GM19043 (cell line): ENCODE results near the gene PMPCA.
A peak's percentile ranks its signal among the peaks of the same experiment; 100 is the strongest.

Source experiments
- ATAC-seq: cut with Tn5 transposase; IDR thresholded peaks from one replicate; pipeline ENCODE4 v1.9.1; 2021; ENCODE audit warnings: low read depth; ENCODE audit not compliant: unreplicated experiment

PMPCA gene

GRCh38 chr9:136373300-136374182, 36.9 kb upstream of the PMPCA start, which contains the start of gene CARD9:
CARD9 (minus strand) TSS chr9:136373669; CDS start chr9:136372078, 1,591 bp downstream.
- ATAC-seq: peak; percentile 55

- ATAC-seq: no peak
Measured at GRCh38 chr9:136374183-136374575, 36.3 kb upstream of the PMPCA start.

- no peak for ATAC-seq
Measured at GRCh38 chr9:136375096-136375495, 35.4 kb upstream of the PMPCA start.

- ATAC-seq: no peak
Measured at GRCh38 chr9:136376457-136376856, 34.0 kb upstream of the PMPCA start.

- no peak for ATAC-seq
Measured at GRCh38 chr9:136377341-136378169, 32.9 kb upstream of the PMPCA start.

- ATAC-seq: no peak
Measured at GRCh38 chr9:136378170-136379002, 32.1 kb upstream of the PMPCA start.

GRCh38 chr9:136379003-136379287, 31.5 kb upstream of the PMPCA start:
- ATAC-seq: no peak

- ATAC-seq: no peak
Measured at GRCh38 chr9:136379401-136379800, 31.1 kb upstream of the PMPCA start.

- no peak for ATAC-seq
Measured at GRCh38 chr9:136379891-136380290, 30.6 kb upstream of the PMPCA start.

GRCh38 chr9:136380381-136380780, 30.1 kb upstream of the PMPCA start:
- ATAC-seq: no peak

GRCh38 chr9:136381311-136381710, 29.1 kb upstream of the PMPCA start:
- no peak for ATAC-seq

- no peak for ATAC-seq
Measured at GRCh38 chr9:136381966-136382513, 28.4 kb upstream of the PMPCA start.

GRCh38 chr9:136383436-136383835, 27.0 kb upstream of the PMPCA start:
- no peak for ATAC-seq

GRCh38 chr9:136385015-136385414, 25.4 kb upstream of the PMPCA start:
- no peak for ATAC-seq

- ATAC-seq: no peak
Measured at GRCh38 chr9:136386018-136386417, 24.4 kb upstream of the PMPCA start.

GRCh38 chr9:136387217-136387616, 23.2 kb upstream of the PMPCA start:
- ATAC-seq: no peak

GRCh38 chr9:136389396-136389795, 21.1 kb upstream of the PMPCA start:
- ATAC-seq: no peak

GRCh38 chr9:136391737-136392537, 18.5 kb upstream of the PMPCA start:
- ATAC-seq: no peak

- ATAC-seq: no peak
Measured at GRCh38 chr9:136392538-136393449, 17.7 kb upstream of the PMPCA start.
